GM12873 (cell line): ENCODE data around the gene SDC4.

Experiments
- CTCF ChIP-seq: IDR thresholded peaks from 2 replicates; pipeline ENCODE4 v1.5.1; 2012; ENCODE audit warnings: low read depth, mild to moderate bottlenecking, moderate library complexity, low read length, control low read depth; ENCODE audit not compliant: insufficient read depth; ENCODE audit errors: missing control alignments

Gene SDC4

GRCh38 chr20:45304464-45304999 is 43.7 kb downstream of the SDC4 start:
- no peak for TF ChIP-seq CTCF

- no peak for TF ChIP-seq CTCF
These were observed 44.4 kb downstream of the SDC4 start for GRCh38 chr20:45303586-45304463.

DNA sequence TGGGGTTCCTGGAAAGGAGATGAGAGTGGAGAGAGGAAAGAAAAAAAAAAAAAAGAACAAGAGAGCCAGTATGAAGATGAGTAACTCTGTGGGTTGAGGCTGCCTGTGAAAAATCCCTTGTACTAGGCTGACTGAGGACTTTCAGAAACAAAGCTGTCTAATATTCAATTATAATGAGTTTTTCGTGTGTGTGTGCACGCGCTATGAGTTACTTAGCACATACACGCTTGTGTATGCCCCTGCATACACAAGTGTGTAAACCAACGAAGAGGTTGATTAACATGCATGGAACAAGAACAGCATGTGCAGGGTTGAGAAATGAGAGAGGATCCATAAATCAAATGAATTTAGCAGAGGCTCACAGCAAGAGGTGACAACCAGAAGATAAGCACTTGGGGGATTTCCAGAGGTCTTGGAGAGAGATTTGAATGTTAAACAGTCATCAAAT is 46.4 kb downstream of the SDC4 start:
- TF ChIP-seq CTCF, result no peak

DNA sequence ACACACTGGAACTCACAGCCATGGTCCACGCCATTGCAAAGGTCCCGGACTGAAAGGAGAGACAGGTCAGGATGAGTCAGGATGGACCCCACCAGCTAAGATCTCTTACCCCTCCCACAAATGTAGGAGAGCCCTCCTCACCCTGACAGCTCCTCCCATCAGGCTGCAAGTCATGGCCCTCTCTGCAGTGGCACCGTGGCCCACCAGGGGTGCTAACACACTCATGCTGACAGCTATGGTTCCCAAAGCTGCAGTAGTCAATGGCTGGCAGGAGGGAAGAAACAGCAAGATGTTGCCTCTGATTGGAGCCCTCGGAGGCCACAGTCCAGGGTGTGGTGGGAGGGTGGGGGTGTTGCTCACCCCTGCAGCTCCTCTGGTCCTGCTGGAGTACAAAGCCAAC is 47.3 kb downstream of the SDC4 start:
- TF ChIP-seq CTCF, result peak; percentile 77

DNA sequence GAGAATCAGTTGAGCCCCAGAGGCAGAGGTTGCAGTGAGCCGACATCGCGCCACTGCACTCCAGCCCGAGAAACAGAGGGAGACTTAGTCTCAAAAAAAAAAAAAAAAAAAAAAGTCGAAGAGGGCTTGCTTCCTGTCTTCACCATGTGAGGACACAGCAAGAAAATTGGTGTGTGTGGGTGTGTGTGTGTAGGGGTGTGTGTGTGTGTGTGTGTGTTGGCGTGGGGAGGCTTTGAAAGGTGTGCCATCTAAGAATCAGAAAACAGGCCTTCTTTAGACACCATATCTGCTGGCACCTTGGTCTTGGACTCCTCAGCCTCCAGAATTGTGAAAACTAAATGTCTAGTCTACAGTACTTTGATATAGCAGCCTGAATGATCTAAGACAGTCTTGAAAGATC is 48.4 kb downstream of the SDC4 start:
- TF ChIP-seq CTCF, result no peak

DNA sequence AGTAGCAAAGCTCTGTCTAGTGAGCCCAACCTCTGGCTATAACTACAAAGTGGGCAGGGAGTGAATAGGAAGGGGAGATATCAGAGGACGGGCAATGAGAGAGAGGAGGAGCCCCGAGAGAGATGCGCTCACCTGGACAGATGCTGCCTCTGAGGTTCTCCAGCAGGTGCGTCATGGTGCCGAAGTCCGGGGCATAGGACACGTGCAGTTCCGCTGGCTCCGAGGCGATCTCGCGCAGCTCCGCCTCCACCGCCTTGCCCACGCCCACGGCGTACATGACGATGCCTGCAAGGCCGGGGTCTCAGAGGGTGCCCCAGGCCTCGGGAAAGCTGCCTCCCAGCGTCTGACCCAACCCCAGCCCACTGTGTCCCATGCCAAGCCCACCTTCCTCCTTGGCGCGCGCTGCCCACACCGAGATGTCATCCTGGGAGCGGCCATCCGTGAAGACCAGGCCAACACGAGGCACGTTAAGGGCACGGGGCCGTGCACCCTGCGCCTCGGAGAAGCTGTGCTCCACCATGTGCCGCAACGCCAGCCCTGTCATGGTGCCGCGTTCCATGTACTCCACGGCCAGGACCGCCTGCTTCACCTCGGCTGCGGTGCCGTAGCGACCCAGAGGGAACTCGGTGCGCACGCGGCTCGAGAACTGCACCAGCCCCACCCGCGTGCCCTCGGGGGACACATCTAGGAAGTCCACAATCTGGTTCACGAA is 50.3 kb downstream of the SDC4 start:
- no peak for TF ChIP-seq CTCF

- no peak for TF ChIP-seq CTCF
These were observed 53.6 kb downstream of the SDC4 start for GRCh38 chr20:45294659-45295058.
